ENCODE results near the gene IHH.
A peak's percentile ranks its signal among the peaks of the same experiment; 100 is the strongest.

The IHH gene

DNA sequence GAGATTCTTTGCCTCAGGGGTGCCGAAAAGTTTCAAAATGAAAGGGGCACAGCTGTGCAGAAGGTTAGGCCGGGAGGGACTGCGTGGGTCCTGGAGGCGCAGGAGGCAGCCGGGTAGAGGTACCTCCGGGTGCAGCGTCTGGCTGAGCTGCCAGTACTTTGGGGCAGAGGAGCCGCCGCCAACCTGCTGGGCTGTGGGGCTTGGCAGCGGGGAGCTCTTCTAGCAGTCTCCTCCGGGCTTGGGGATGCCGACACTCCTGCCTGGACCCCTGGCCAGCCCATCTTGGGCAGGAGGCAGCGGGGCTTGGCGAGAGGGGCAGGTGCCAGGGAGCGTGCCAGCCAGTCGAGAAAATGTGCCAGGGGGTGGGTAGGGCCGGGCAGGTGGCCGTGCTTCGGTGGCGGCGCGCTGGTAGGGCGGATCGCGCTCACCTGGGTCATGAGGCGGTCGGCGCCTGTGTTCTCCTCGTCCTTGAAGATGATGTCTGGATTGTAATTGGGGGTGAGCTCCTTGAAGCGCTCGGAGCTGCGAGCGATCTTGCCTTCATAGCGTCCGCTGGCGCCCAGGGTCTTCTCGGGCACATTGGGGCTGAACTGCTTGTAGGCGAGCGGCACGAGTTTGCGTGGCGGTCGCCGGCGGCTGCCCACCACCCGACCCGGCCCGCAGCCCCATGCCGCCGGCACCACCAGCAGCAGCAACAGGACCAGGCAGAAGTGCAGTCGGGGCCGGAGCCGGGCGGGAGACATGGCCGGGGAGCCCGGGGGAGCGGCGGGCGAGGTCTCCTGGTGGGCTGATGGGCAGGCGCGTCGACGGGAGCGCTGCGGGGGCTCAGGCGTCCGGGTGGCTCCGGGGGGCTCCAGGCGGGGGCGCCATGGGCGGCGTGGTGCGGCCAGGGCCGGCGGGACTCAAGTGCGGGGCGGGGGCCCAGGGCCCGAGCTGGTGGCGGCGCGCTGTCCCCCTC is 717 bp downstream of the IHH start:
- TF ChIP-seq POLR2A (IDR thresholded peaks at IDR 0.05; ENCODE audit: low read length) (no peak), GATA1 (IDR thresholded peaks at IDR 0.05; ENCODE audit: low read depth, low read length) (no peak)
- DNase-seq: no peak

DNA sequence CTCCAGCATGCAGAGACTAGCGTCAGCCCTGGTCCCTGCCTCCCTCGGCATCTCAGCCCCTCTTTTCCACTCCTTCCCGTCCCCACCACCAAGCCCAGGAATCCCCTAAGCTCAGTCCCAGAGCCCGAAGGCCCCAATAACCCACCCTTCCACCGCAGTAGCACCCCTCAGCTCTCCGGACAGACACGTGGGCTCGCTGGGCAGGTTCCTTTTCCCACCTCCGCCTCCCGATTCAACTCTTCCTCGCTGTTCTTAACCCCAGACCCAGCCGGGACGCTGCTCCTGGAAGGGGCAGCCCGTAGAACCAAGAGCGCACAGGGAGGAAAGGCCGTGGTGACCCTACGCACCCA is 1.4 kb downstream of the IHH start:
- TF ChIP-seq GATA1 (IDR thresholded peaks at IDR 0.05; ENCODE audit: low read depth, low read length) (no peak), POLR2A (IDR thresholded peaks at IDR 0.05; ENCODE audit: low read length) (no peak)
- DNase-seq: no peak

DNA sequence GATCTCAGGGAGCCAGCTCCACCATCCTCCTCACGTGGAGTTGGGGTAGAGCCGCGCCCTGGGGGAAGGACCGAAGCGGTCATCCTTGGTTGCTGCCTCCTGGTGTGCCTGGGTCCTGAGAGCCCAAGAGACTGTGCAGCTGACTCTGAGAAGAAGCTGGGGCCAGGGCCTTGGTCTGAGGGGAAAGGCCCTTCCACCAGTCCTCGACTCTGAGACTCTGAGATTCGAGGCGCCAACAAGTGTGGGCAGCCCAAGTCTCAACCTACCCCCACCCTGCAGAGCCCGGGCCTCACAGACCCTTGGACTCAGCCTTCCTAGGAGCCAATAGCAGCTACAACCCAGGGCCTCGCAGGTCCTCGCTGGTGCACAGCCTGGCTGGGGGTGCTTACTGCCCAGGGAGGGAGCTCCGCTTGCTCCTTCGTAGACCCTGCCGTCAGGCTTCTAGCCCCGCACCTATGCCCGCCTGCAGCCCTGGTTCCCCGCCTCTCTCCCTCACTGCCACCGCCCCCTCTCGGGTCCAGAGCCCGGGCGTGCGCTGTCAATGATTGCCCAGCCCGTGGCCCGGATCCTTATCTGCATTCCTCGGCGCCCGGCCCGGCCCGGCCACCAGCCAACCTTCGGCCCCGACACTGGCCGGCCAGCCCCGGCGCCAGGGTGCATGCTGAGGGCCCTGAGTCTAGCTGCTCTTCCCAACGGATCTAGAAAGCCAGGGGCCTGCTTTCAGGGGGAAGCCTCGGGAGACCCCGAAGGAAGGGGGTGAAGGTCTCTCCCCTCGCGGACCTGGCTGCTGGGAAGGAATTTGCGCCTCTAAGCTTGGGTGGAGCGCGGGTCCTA is 2.0 kb downstream of the IHH start:
- no peak for DNase-seq
- no peak for TF ChIP-seq GATA1 (IDR thresholded peaks at IDR 0.05; ENCODE audit: low read depth, low read length)
- TF ChIP-seq POLR2A (IDR thresholded peaks at IDR 0.05; ENCODE audit: low read length): no peak

DNA sequence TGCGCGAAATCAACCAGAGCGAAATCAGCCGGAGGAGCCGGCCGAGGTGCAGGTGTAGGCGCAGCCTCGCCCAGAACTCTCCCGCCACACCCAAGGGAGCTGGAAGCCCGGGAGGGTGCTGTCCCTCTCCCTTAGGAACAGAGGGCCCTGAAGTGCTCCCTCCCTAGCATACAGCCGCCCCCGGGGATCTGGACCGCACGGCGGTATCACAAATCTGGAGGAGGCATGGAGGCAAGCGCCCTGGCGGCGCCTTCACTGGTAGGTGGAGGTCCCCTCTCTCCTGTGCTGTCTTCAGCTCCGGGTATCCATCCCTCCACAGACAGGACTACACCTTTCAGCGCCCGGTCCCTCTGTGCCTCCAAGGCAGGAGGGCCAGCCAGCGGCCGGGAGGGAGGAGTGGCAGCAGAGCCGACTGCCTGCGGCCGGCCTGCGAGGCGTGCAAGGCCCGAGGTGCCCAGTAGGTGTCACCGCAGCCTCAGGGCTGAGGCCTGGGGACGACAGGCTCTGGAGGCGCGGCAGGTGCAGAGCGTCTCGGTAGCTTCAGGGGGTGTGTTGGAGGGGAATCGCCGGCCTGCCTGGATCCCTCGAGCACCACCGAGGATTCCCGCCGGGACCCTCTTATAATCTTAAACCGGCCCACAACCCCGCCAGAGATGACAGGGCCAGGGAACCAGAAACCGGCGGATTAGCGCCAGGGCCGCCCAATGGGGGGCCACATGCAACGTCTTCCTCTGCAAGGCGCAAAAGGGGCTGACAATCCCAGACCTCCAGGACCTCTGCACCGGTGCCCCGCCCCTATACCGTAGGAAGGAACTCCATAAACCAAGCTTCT is 2.8 kb downstream of the IHH start:
- DNase-seq: peak; percentile 64 to 80
- TF ChIP-seq GATA1 (IDR thresholded peaks at IDR 0.05; ENCODE audit: low read depth, low read length): no peak
- TF ChIP-seq POLR2A (IDR thresholded peaks at IDR 0.05; ENCODE audit: low read length): no peak

DNA sequence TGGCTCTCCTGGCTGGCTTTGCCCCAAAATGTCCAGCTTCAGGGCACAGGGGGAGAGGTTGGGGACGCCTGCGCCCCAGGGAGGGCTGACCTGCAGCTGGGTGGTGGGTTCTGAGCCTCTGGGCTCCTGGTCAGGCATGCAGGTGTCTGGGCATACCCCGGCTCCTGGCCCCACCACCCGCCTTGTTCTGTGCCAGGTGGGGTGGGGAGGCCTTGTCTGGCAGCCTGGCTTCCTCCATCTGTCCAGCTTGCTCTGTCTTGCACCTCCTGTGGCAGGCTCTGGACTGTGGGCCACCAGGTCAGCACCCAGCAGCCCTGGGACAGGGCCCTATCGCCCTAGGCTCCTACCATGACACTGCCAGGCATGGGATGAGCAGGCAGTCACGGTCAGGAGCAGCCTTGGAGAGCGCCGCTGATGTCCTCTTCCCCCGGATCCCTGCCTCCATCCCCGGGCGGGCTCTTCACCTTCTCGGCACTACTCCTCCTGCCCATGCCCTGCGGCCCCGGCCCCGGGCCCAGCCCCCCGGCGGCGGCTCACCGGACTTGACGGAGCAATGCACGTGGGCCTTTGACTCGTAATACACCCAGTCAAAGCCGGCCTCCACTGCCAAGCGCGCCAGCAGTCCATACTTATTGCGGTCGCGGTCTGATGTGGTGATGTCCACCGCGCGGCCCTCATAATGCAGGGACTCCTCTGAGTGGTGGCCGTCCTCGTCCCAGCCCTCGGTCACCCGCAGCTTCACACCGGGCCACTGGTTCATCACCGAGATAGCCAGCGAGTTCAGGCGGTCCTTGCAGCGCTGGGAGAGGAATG is 3.6 kb downstream of the IHH start:
- no peak for DNase-seq
- TF ChIP-seq GATA1 (IDR thresholded peaks at IDR 0.05; ENCODE audit: low read depth, low read length) (no peak), POLR2A (IDR thresholded peaks at IDR 0.05; ENCODE audit: low read length) (no peak)

DNA sequence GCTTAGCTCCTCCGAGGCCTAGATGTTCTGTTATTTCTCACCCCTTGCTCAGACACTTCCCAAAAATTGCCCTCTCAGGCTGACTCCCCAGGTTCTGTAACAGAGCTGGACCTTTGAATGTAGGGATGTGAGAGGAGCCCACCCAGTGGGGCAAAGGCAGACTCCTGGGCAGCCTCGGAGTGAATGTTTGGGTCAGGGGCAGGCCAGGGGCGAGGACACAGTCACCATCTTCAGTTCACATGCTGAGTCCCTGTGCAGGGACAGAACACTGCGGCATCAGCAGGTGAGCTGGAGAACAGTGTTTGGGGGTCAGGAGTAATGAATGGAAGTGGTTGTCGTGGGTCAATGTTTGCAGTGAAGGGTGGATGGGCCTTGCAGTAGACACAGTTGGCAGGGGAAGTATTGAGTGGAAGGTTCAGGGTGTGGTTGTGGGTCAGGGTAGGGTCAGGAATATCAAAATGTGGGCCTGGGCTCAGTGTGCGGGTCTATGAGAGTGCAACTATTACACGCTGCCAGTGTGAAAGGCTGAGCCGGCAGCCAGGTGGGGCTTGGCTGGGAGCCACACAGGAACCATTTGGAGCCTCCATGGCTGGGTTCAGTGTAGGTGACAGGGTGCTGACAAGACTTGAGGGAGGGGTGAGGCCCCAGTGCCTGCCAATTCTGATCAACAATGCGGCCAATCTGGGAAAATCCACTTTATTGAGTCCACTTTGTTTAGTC is 4.4 kb downstream of the IHH start:
- TF ChIP-seq GATA1 (IDR thresholded peaks at IDR 0.05; ENCODE audit: low read depth, low read length): no peak
- no peak for TF ChIP-seq POLR2A (IDR thresholded peaks at IDR 0.05; ENCODE audit: low read length)

DNA sequence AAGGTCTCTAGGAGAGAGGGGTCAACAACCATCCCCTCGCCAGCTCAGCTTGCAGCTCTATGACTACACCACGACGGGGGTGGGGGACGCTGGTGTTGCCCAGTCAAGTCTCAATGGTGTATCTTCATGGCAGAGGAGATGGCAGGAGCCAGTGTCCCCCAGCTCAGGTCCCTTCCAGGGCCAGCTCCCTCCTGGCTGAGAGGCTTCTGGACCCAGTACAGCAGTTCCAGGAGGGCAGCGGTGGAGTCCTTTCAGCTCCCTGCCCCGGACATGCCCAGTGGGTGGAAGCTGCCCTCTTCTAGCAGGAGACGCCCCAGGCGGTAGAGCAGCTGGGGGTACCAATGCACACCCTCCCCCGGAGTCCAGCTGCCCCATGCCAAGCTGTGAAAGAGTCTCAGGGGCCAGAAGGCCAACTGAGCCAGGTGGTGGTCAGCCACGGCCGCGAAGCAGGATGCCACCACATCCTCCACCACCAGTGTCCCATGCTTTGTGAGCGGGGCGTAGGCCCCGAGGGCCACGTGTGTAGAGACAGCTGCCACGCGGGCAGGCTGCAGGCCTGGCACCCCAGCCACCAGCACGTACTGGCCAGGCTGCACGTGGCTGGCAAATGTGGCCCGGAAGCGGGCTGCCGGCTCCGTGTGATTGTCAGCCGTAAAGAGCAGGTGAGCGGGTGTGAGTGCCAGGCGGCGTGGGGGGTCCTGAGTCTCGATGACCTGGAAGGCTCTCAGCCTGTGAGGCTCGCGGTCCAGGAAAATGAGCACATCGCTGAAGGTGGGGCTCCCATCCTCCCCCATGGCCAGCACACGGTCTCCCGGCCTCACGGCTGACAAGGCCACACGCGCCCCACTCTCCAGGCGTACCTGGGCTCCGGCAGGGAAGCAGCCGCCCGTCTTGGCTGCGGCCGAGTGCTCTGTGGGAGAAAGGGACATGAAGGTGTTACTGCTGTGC is 5.5 kb downstream of the IHH start:
- TF ChIP-seq GATA1 (IDR thresholded peaks at IDR 0.05; ENCODE audit: low read depth, low read length) (no peak), POLR2A (IDR thresholded peaks at IDR 0.05; ENCODE audit: low read length) (no peak)
- no peak for DNase-seq

More for the DNA sequence above, 4.4 kb downstream of the IHH start:
- DNase-seq: no peak

DNA sequence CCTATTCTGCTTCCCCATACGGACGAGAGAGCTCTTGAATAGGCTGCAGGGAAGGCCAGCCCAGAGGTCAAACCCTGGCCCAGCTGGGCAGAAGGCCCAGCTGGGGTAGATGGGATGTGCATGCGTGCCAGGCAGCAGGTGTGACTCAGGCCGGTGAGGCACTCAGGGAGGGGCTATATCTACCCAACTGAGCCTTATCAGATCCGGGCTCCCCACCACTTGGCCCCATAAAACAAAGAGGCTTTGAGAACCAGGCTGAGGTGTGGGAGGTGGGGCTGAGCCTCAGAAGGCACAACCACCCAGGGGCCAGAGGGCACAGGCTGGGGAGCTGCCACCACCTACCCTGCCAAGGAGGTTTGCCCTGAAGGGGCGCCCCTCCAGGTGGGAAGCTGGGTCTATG is 11.4 kb downstream of the IHH start:
- DNase-seq: no peak
- TF ChIP-seq GATA1 (IDR thresholded peaks at IDR 0.05; ENCODE audit: low read depth, low read length) (no peak), POLR2A (IDR thresholded peaks at IDR 0.05; ENCODE audit: low read length) (no peak)

DNA sequence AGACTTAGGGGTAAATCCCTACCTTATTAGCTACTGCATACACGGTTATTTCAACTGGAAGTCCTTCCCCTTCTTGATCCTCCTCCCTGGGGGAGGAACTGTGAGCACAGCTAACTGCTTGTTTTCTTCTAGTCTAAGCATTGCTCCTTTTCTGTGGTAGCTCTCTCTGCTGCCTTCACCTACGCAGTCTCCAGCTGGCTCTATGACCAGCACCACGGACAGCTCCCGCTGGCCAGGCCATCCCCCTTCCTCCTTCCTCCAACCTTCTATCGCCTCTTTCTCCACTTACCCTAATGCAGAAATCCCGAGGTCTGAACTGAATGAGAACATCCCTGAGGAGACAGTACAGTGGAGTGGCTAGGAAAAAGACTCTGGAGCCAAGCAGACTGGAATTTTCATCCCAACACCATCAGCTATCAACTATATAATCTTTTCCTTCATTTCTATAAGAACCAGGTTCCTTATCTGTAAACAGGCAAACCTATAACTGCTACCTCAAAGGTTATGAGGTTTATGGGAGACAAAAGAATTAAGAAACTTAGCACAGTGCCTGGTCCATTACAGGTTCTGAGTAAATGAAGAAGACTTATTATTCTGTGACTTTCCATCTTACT is 14.7 kb downstream of the IHH start:
- TF ChIP-seq GATA1 (IDR thresholded peaks at IDR 0.05; ENCODE audit: low read depth, low read length) (no peak), POLR2A (IDR thresholded peaks at IDR 0.05; ENCODE audit: low read length) (no peak)
- DNase-seq: peak; percentile 28 to 38

DNA sequence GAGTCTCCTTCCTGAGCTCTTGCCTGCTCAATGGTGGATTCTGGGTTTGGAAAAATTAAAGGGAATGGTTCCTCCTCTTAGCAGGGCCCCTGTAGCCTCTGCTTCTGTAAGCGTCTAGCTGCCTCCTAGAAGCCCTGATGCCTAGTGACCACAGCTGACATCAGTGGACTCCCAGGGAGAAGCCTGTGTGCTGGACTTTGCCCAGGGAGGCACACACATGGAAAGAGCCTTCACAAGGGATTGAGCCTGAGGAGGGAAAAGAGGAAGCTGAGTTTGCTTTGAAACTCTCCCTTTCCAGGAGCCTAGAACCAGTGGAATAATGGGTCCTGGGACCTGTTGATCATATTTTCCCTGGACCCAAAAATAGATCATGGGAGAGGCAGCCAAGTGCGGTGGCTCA is 18.0 kb downstream of the IHH start:
- TF ChIP-seq GATA1 (IDR thresholded peaks at IDR 0.05; ENCODE audit: low read depth, low read length): no peak
- no peak for TF ChIP-seq POLR2A (IDR thresholded peaks at IDR 0.05; ENCODE audit: low read length)
- no peak for DNase-seq

DNA sequence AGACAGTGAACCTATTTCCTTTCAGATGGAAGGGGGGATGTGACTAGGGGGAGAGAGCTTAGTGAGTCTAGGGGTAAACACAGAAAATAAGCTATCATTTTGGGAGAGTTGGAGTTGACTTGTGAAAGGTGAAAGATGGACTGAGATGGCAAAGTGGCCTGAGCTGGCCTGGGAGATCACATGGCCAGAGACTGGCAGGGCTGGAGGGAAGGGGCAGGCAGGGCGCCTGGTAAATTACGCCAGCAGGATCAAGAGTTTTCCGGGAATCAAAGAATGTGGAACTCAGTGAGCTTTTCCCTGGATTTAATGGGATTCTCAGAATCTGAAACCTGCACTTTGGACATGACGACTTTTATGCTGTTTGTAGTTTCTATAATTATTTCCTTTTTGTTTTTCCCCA is 18.6 kb downstream of the IHH start:
- no peak for TF ChIP-seq GATA1 (IDR thresholded peaks at IDR 0.05; ENCODE audit: low read depth, low read length)
- TF ChIP-seq POLR2A (IDR thresholded peaks at IDR 0.05; ENCODE audit: low read length): no peak
- no peak for DNase-seq
